ENCODE data around the gene LMX1A. TPM values are rescaled to one million over a fixed set of nuclear protein-coding genes. Genes with fewer than 3 reads are reported as not detected.
A peak's percentile ranks its signal among the peaks of the same experiment; 100 is the strongest.

Gene LMX1A
- polyA plus RNA-seq, 1 donor (not counting 4 experiments of a cell fraction or from before 2014, with no cell fraction given): not detected

DNA sequence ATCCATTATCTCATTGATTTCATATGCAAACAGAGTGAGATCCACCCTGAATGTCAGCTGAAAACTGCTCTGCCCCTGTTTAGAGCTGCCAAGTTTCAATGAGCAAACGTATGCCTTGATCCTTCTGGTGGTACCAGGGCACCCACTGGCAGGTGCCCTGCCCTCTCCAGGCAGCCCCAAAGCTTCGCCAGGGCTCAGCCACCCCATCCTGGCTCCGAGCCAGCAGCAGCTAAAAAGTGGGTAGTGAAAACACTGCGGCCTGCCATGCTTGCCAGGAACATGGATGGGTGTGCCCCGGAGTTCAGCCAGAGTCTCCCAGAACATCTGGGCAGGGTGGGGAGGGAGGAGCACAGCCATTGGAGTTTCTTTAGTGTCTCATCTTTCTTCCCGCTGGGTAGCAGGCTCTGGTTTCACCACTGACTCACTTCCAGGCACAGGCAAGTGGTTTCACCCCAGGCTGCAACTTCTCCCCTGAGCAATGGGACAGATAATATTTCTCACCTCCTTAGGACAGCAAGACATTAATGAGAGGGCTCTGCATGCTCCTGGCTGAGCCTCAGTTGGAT lies 8.1 kb upstream of the LMX1A start:
- peaks cover 16% of the 10 kb centered on the region for H3K27me3 ChIP-seq (ENCODE audit: control insufficient read depth, extremely low read depth, insufficient read depth, low read length)
- no peaks in the 10 kb centered on the region for H3K9me3 ChIP-seq (ENCODE audit: control insufficient read depth, low read depth, low read length)
- no peak for TF ChIP-seq EZH2 (IDR thresholded peaks at IDR 0.05; ENCODE audit: low read length)
- TF ChIP-seq, protein P1, sequence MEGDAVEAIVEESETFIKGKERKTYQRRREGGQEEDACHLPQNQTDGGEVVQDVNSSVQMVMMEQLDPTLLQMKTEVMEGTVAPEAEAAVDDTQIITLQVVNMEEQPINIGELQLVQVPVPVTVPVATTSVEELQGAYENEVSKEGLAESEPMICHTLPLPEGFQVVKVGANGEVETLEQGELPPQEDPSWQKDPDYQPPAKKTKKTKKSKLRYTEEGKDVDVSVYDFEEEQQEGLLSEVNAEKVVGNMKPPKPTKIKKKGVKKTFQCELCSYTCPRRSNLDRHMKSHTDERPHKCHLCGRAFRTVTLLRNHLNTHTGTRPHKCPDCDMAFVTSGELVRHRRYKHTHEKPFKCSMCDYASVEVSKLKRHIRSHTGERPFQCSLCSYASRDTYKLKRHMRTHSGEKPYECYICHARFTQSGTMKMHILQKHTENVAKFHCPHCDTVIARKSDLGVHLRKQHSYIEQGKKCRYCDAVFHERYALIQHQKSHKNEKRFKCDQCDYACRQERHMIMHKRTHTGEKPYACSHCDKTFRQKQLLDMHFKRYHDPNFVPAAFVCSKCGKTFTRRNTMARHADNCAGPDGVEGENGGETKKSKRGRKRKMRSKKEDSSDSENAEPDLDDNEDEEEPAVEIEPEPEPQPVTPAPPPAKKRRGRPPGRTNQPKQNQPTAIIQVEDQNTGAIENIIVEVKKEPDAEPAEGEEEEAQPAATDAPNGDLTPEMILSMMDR (optimal IDR thresholded peaks at IDR 0.05 in 1 of 3, IDR thresholded peaks at IDR 0.05 in 1 of 3, conservative IDR thresholded peaks at IDR 0.05 in 1 of 3; ENCODE audit: extremely low read depth in 1 of 3, insufficient read depth in 2 of 3, low read length in 3 of 3): no peak
- H2AFZ ChIP-seq (ENCODE audit: control insufficient read depth, low read length): no peak overlapping the region
- FAIRE-seq: peak; percentile 67
- no peak overlapping the region for H3K27ac ChIP-seq (ENCODE audit: control insufficient read depth, insufficient read depth, low read length)
- H3K9ac ChIP-seq (ENCODE audit: control insufficient read depth, extremely low read depth, insufficient read depth, low read length): no peak overlapping the region
- peak overlapping the region; percentile 27 for H3K4me2 ChIP-seq (ENCODE audit: control insufficient read depth, extremely low read depth, insufficient read depth, low read depth, low read length)
- H3K4me3 ChIP-seq (ENCODE audit: control insufficient read depth in 2 of 3, extremely low read depth in 1 of 3, insufficient read depth in 2 of 3, low read depth in 1 of 3, low read length in 3 of 3): no peak overlapping the region
- H3K4me1 ChIP-seq (ENCODE audit: control insufficient read depth, extremely low read depth, insufficient read depth, low read length): peaks cover 14% of the 10 kb centered on the region
- H4K20me1 ChIP-seq (ENCODE audit: control insufficient read depth, extremely low read depth, insufficient read depth, low read length): no peaks in the 10 kb centered on the region
- dilution Hi-C loops (cut with MboI; ENCODE audit: extremely low pct_ligation_motif_present, low sequenced_read_pairs): loop anchor here (10.0 kb wide), 1 partner anchor 220 kb away; no protein-coding TSS in a partner anchor
- H3K36me3 ChIP-seq (ENCODE audit: control insufficient read depth in 2 of 2, extremely low read depth in 1 of 2, insufficient read depth in 2 of 2, low read length in 2 of 2): no peaks in the 10 kb centered on the region
- H3K9me1 ChIP-seq (ENCODE audit: control insufficient read depth, extremely low read depth, insufficient read depth, low read length): no peaks in the 10 kb centered on the region
- no peaks in the 10 kb centered on the region for H3K79me2 ChIP-seq (ENCODE audit: control insufficient read depth, insufficient read depth, low read length)
- DNase-seq (ENCODE audit: low read depth, low spot score): peak; percentile 66

DNA sequence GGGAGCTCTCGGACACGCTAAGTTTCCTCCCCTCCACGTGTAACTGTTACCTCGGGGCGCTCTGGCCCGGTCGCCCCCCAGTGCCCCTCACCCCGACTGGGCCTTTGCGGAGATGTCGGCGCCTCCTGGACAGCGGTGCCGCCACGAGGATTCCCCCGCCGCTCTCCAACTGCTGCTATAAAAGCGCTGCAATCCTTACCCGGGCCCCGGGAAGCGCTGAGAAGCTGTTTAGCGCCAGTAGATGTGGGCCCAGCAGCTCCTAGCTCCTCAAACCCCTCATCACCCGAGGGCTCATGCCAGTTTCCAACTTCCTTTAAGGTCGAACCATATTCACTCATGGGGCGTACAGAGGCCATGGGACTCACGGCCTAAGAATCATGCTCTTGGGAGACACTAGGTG lies 361 bp upstream of the LMX1A start:
- H3K4me2 ChIP-seq (ENCODE audit: control insufficient read depth, extremely low read depth, insufficient read depth, low read depth, low read length): no peak overlapping the region
- no peaks in the 10 kb centered on the region for H3K4me1 ChIP-seq (ENCODE audit: control insufficient read depth, extremely low read depth, insufficient read depth, low read length)
- dilution Hi-C loops (cut with MboI; ENCODE audit: extremely low pct_ligation_motif_present, low sequenced_read_pairs): no loop called here
- no peaks in the 10 kb centered on the region for H4K20me1 ChIP-seq (ENCODE audit: control insufficient read depth, extremely low read depth, insufficient read depth, low read length)
- H3K79me2 ChIP-seq (ENCODE audit: control insufficient read depth, insufficient read depth, low read length): no peaks in the 10 kb centered on the region
- H3K36me3 ChIP-seq (ENCODE audit: control insufficient read depth in 2 of 2, extremely low read depth in 1 of 2, insufficient read depth in 2 of 2, low read length in 2 of 2): no peaks in the 10 kb centered on the region
- H3K27ac ChIP-seq (ENCODE audit: control insufficient read depth, insufficient read depth, low read length): no peak overlapping the region
- H3K9me3 ChIP-seq (ENCODE audit: control insufficient read depth, low read depth, low read length): no peaks in the 10 kb centered on the region
- no peak for FAIRE-seq
- no peak overlapping the region for H3K4me3 ChIP-seq (ENCODE audit: control insufficient read depth in 2 of 3, extremely low read depth in 1 of 3, insufficient read depth in 2 of 3, low read depth in 1 of 3, low read length in 3 of 3)
- no peaks in the 10 kb centered on the region for H3K9me1 ChIP-seq (ENCODE audit: control insufficient read depth, extremely low read depth, insufficient read depth, low read length)
- DNase-seq (ENCODE audit: low read depth, low spot score): no peak
- H3K27me3 ChIP-seq (ENCODE audit: control insufficient read depth, extremely low read depth, insufficient read depth, low read length): peaks cover 71% of the 10 kb centered on the region
- no peak overlapping the region for H2AFZ ChIP-seq (ENCODE audit: control insufficient read depth, low read length)
- TF ChIP-seq, protein P1 (optimal IDR thresholded peaks at IDR 0.05 in 1 of 3, IDR thresholded peaks at IDR 0.05 in 1 of 3, conservative IDR thresholded peaks at IDR 0.05 in 1 of 3; ENCODE audit: extremely low read depth in 1 of 3, insufficient read depth in 2 of 3, low read length in 3 of 3): no peak
- no peak for TF ChIP-seq EZH2 (IDR thresholded peaks at IDR 0.05; ENCODE audit: low read length)
- H3K9ac ChIP-seq (ENCODE audit: control insufficient read depth, extremely low read depth, insufficient read depth, low read length): no peak overlapping the region

Data from keratinocyte (primary cell).